Tibial artery (tissue), 4 donors: ENCODE results near the gene SENP5.
A peak's percentile ranks its signal among the peaks of the same experiment; 100 is the strongest.
"Not testable (repeated sequence)": the region's sequence is repeated elsewhere in the genome, so short reads cannot be mapped to it uniquely, and the experiment has no call there.

Experiments
- DNase-seq, 2 donors: peaks; one replicate each; pipeline ENCODE4 v3.0.0-alpha.2; 2019
- H3K27ac ChIP-seq, 2 donors: fragments of 200-600 bp; sonication (generic) in 1 of 2; 1 replicate in 1 of 2; 2 replicates in 1 of 2; pipeline ENCODE4 v1.5.1; 2018 to 2019; ENCODE audit warnings: mild to moderate bottlenecking in 1 of 2
- H3K27me3 ChIP-seq, 2 donors: fragments of 200-600 bp; sonication (generic) in 1 of 2; one replicate each; pipeline versions ENCODE4 v1.5.1 to v1.6.0; 2016 to 2019
- H3K36me3 ChIP-seq, 3 donors: fragments of 200-600 bp; sonication (generic) in 2 of 3; one replicate each; pipeline ENCODE4 v1.5.1; 2016 to 2019; ENCODE audit warnings: mild to moderate bottlenecking in 2 of 3
- H3K4me1 ChIP-seq, 4 donors: fragments of 200-600 bp; sonication (generic) in 2 of 4; 1 replicate in 3 of 4; 2 replicates in 1 of 4; pipeline ENCODE4 v1.5.1; 2016 to 2019
- H3K4me3 ChIP-seq, 2 donors: fragments of 200-600 bp; sonication (generic) in 1 of 2; 1 replicate in 1 of 2; 2 replicates in 1 of 2; pipeline ENCODE4 v1.5.1; 2018 to 2019; ENCODE audit warnings: mild to moderate bottlenecking in 2 of 2
- H3K9me3 ChIP-seq, 3 donors: fragments of 200-600 bp; sonication (generic) in 1 of 3; one replicate each; pipeline ENCODE4 v1.5.1; 2016 to 2019
- intact Hi-C: fragments of 100-400 bp; cut with DNase I; formaldehyde crosslinking; loops from one replicate; pipeline ENCODE4 v1.15.0; 2023; ENCODE audit warnings: low total_unique reads
- TF ChIP-seq, protein P1 (sequence below), 2 experiments: fragments of 200-600 bp in 1 of 2; fragments of 450-650 bp in 1 of 2; IDR thresholded peaks; one replicate each; pipeline ENCODE4 v1.5.1; 2017 to 2019; ENCODE audit warnings: antibody characterized with exemption in 2 of 2, mild to moderate bottlenecking in 1 of 2, moderate library complexity in 1 of 2

SENP5 gene, protein sequence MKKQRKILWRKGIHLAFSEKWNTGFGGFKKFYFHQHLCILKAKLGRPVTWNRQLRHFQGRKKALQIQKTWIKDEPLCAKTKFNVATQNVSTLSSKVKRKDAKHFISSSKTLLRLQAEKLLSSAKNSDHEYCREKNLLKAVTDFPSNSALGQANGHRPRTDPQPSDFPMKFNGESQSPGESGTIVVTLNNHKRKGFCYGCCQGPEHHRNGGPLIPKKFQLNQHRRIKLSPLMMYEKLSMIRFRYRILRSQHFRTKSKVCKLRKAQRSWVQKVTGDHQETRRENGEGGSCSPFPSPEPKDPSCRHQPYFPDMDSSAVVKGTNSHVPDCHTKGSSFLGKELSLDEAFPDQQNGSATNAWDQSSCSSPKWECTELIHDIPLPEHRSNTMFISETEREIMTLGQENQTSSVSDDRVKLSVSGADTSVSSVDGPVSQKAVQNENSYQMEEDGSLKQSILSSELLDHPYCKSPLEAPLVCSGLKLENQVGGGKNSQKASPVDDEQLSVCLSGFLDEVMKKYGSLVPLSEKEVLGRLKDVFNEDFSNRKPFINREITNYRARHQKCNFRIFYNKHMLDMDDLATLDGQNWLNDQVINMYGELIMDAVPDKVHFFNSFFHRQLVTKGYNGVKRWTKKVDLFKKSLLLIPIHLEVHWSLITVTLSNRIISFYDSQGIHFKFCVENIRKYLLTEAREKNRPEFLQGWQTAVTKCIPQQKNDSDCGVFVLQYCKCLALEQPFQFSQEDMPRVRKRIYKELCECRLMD

DNA sequence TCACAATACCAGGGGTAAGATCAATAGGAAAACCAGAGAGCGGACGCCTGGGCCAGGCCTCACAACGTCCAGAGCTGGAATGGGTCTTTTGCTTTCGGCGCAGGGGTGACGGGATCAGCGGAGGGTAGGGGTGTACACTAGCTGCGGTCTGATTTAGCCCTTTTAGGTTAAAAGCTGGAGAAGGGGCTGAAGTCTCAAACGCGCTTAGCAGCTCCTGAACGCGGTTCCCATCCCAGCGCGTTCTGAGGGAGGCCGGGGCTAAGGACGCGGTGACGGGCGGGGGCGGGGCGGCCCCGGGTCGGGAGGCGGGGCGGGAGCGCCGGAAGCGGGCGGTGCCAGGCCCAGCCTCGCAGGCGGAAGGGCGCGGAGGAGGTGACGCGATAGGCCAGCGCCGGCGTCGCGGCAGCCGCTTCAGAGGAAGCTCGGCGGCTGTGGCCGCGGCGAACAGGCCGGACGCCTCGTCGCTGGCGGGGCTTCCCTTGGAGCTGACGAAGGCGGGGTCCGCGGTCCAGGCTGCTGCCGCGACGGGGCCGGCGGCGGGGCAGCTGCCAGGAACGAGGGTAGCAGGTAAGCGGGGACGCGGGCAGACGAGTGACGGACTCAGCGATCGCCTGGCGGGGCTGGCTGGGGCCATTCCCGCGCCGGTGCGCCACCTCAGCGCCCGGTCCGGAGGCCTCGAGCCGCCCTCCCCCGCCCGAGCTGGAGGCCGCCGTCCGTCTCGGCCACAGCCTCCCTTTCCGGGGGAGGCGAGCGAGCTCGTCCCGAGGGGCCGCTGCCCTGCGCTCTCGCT, at the start of gene SENP5:
Gene SENP5, plus strand, starts transcription at position 414 of the 790 bp plus-strand sequence. CDS start 17,262 bp downstream, outside the sequence.
- intact Hi-C loops = loop anchor here (5.0 kb wide), 1 partner anchor 75 kb away; the partner anchor contains the start of gene NCBP2
- DNase-seq = peak; percentile 80 to 94
- Histone ChIP-seq H3K27ac (peak within 1 kb of the TSS; percentile 88 to 95), H3K9me3 (no peaks in the 10 kb centered on the region), H3K36me3 (peaks cover 0 to 7% (median 0%) of the 10 kb centered on the region in 3 donors), H3K4me3 (peak within 1 kb of the TSS; percentile 76 to 99), H3K4me1 (peaks cover 0 to 38% (median 21%) of the 10 kb centered on the region in 4 donors), H3K27me3 (no peaks in the 10 kb centered on the region)
- TF ChIP-seq, protein P1, sequence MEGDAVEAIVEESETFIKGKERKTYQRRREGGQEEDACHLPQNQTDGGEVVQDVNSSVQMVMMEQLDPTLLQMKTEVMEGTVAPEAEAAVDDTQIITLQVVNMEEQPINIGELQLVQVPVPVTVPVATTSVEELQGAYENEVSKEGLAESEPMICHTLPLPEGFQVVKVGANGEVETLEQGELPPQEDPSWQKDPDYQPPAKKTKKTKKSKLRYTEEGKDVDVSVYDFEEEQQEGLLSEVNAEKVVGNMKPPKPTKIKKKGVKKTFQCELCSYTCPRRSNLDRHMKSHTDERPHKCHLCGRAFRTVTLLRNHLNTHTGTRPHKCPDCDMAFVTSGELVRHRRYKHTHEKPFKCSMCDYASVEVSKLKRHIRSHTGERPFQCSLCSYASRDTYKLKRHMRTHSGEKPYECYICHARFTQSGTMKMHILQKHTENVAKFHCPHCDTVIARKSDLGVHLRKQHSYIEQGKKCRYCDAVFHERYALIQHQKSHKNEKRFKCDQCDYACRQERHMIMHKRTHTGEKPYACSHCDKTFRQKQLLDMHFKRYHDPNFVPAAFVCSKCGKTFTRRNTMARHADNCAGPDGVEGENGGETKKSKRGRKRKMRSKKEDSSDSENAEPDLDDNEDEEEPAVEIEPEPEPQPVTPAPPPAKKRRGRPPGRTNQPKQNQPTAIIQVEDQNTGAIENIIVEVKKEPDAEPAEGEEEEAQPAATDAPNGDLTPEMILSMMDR (IDR thresholded peaks at IDR 0.05) = no peak

DNA sequence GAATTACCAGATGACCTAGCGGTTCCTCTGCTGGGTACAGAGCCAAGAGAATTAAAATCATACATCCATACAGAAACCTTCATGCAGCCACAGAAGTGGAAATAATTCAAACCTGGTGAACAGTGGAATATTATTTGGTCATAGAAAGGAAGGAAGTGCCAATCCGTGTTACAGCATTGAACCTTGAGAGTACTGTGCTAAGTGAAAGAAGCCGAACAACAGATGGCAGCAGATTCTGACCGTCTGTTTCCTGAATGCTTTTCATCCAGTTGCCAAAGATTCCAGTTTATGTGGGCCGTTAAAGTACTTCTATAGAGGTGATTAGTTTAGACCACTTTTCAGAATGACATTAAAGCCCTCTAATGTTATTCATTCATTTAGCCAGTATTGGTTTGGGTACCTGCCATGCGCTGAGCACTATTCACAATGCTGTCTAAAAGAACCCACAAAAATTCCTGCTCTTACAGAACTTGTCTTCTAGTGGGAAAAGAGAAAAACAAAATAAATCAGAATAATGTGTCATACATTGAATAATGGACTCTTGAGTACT, 45.8 kb upstream of the SENP5 start:
- peaks cover 77 to 99% (median 85%) of the 10 kb centered on the region in 3 donors for H3K36me3 ChIP-seq
- intact Hi-C loops = no loop called here

DNA sequence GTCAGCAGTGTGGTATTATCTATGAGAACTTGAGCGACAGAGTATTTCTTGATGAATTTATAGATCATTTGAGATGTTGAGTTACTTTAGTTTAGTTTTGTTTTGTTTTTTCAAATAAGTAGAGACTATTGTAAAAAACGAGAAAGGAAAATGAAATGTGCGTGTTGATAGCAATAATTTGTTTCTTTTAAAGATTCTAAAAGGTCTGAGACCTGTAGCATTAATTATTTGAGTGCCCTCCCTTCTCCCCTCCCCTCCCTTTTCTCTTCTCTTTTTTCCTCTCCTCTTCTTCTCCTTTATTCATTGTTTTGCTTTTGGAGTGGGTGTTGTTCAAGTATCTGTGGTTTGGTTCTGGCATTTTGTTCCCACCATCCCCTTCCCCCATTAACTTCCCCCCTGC, 38.1 kb upstream of the SENP5 start:
- H3K4me3 ChIP-seq, H3K4me1 ChIP-seq, H3K27ac ChIP-seq, intact Hi-C loops, DNase-seq, H3K9me3 ChIP-seq, H3K27me3 ChIP-seq: not testable (repeated sequence)
- peaks cover 9 to 64% (median 50%) of the 10 kb centered on the region in 3 donors for H3K36me3 ChIP-seq

More for the DNA sequence above, 45.8 kb upstream of the SENP5 start:
- Histone ChIP-seq H3K4me3 (no peak overlapping the region), H3K4me1 (no peaks in the 10 kb centered on the region), H3K27ac (no peak overlapping the region), H3K9me3 (no peaks in the 10 kb centered on the region), H3K27me3 (no peaks in the 10 kb centered on the region)
- TF ChIP-seq, protein P1 (IDR thresholded peaks at IDR 0.05) = no peak
- DNase-seq = no peak

DNA sequence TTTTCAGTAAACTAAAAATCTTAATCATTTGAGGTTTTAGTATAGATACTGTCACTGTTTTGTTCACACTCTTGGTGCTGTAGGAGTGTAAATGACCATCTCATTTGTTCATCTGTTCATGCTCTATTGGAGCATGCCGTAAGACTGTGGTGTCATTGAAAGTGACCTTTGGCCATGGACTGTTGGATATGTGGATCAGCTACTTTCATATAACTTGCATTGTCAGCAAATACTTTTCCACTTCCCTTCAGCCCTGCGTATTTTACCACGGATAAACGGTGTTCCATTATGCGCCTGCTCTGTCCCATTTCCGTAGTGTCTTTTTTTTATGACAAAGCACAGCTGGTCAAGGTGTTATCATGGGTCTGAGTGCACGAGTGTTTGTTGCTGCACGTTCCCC, 32.6 kb upstream of the SENP5 start:
- no peak overlapping the region for H3K4me3 ChIP-seq
- peaks cover 0 to 18% (median 9%) of the 10 kb centered on the region in 3 donors for H3K36me3 ChIP-seq
- TF ChIP-seq, protein P1 (IDR thresholded peaks at IDR 0.05) = no peak
- H3K4me1 ChIP-seq = no peaks in the 10 kb centered on the region
- intact Hi-C loops = no loop called here
- H3K27me3 ChIP-seq = no peaks in the 10 kb centered on the region
- no peak for DNase-seq
- H3K27ac ChIP-seq = no peak overlapping the region
- H3K9me3 ChIP-seq = no peaks in the 10 kb centered on the region

DNA sequence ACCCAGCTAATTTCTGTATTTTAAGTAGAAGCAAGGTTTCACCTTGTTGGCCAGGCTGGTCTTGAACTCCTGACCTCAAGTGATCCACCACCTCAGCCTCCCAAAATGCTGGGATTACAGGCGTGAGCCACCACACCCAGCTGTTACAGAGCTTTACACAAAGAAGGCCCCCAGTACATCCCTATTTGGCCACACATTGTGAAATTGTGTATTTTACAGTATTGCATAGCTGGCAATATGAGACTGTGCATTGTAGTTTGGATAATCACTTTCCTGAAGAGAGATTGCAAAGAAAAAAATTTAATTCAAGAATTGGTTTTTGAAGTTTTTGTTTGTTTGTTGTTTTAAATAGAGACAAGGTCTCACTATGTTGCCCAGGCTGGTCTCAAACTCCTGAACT, 31.1 kb upstream of the SENP5 start:
- not testable (repeated sequence) for H3K27ac ChIP-seq, H3K4me3 ChIP-seq, H3K27me3 ChIP-seq, H3K4me1 ChIP-seq, H3K9me3 ChIP-seq, H3K36me3 ChIP-seq, DNase-seq
- intact Hi-C loops = loop anchor here (2.0 kb wide), 1 partner anchor 132 kb away; the partner anchor contains the start of gene PIGZ

DNA sequence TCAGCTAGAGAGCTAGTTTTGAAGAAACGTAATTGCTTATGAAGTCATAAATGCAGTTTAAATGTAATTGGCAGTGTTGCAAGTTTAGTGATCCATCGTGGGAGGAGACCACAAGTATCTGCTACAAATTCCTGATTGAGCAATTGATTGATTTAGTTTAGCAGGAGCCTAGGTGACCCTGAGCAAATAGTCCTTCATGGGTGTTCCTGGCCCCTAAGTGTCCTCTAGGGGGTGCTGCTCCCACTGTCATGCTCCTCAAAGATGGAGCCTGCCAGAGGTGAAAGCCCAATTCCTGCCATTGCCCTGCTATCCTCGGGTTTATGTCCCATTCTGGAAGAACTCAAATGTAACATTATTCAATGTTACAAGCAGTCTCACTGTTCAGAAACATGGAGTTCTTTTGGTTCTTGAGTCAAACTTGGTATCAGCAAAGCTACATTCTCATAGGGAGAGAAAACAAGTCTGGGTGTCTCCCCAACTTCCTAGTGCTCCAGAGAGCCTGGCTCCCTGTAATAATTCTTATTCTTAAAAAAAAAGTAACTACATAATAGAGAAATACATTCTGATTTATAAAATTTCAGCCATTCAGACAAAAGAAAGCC, 29.8 kb upstream of the SENP5 start:
- Histone ChIP-seq H3K9me3 (no peaks in the 10 kb centered on the region), H3K27me3 (no peaks in the 10 kb centered on the region), H3K27ac (no peak overlapping the region), H3K4me1 (no peaks in the 10 kb centered on the region), H3K4me3 (no peak overlapping the region), H3K36me3 (no peaks in the 10 kb centered on the region)
- intact Hi-C loops = loop anchor here (2.0 kb wide), 1 partner anchor 131 kb away; the partner anchor contains the start of gene PIGZ
- TF ChIP-seq, protein P1 (IDR thresholded peaks at IDR 0.05) = peak; percentile 66 to 72
- peak; percentile 65 to 77 for DNase-seq

DNA sequence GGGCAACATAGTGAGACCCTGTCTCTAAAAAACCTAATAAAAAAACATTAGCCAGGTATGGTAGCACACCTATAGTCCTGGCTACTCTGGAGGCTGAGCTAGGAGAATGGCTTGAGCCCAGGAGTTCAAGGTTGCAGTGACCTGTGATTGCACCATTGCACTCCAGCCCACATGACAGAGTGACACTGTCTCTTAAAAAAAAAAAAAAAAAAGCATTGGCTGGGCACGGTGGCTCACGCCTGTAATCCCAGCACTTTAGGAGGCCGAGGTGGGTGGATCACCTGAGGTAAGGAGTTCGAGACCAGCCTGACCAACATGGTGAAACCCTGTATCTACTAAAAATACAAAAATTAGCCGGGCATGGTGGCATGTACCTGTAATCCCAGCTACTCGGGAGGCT, 28.4 kb upstream of the SENP5 start:
- intact Hi-C loops, H3K9me3 ChIP-seq, H3K36me3 ChIP-seq, H3K27ac ChIP-seq, DNase-seq, H3K4me1 ChIP-seq, H3K27me3 ChIP-seq, H3K4me3 ChIP-seq: not testable (repeated sequence)
